ENCODE results near the gene TSR3. TPM values are rescaled to one million over a fixed set of nuclear protein-coding genes. Genes with fewer than 3 reads are reported as not detected.

The TSR3 gene
- total RNA-seq, 1 donor from 2014 or later: 143 TPM

- no peaks in the 10 kb centered on the region for H3K27me3 ChIP-seq
- TF ChIP-seq CTCF (IDR thresholded peaks at IDR 0.05): no peak
- peaks cover 40 to 45% of the 10 kb centered on the region in 2 donors for H3K36me3 ChIP-seq
- no peak for DNase-seq (ENCODE audit: low spot score in 2 of 2)
- intact Hi-C loops (cut with DNase I): loop anchor here (5.0 kb wide), 2 partner anchors 95 to 1220 kb away; partner anchors contain the start of gene CEMP1
- H3K9me3 ChIP-seq: no peaks in the 10 kb centered on the region
- H3K4me3 ChIP-seq: peak overlapping the region; percentile 83 to 91
- H3K4me1 ChIP-seq: peaks cover 21 to 25% of the 10 kb centered on the region in 2 donors
- no peak overlapping the region for H3K27ac ChIP-seq
Observed at GRCh38 chr16:1312467-1312816, 39.2 kb downstream of the TSR3 start.

- H3K36me3 ChIP-seq: peaks cover 35 to 40% of the 10 kb centered on the region in 2 donors
- DNase-seq (ENCODE audit: low spot score in 2 of 2): no peak
- no peaks in the 10 kb centered on the region for H3K27me3 ChIP-seq
- peaks cover 21 to 25% of the 10 kb centered on the region in 2 donors for H3K4me1 ChIP-seq
- peak overlapping the region; percentile 83 to 91 for H3K4me3 ChIP-seq
- no peak overlapping the region for H3K27ac ChIP-seq
- no peak for TF ChIP-seq CTCF (IDR thresholded peaks at IDR 0.05)
- intact Hi-C loops (cut with DNase I): loop anchor here (2.0 to 5.0 kb wide), 3 partner anchors 39 to 1220 kb away; partner anchors contain the start of genes CEMP1, GNPTG and TSR3
- H3K9me3 ChIP-seq: no peaks in the 10 kb centered on the region
Observed at GRCh38 chr16:1311738-1312466, 39.8 kb downstream of the TSR3 start.

- Histone ChIP-seq H3K4me1 (peaks cover 21 to 25% of the 10 kb centered on the region in 2 donors), H3K9me3 (no peaks in the 10 kb centered on the region), H3K27ac (no peak overlapping the region), H3K36me3 (peaks cover 29 to 34% of the 10 kb centered on the region in 2 donors), H3K27me3 (no peaks in the 10 kb centered on the region), H3K4me3 (peak overlapping the region; percentile 83 to 91)
- intact Hi-C loops (cut with DNase I): loop anchor here (2.0 to 5.0 kb wide), 3 partner anchors 40 to 1221 kb away; partner anchors contain the start of genes CEMP1, GNPTG and TSR3
- TF ChIP-seq CTCF (IDR thresholded peaks at IDR 0.05): no peak
- no peak for DNase-seq (ENCODE audit: low spot score in 2 of 2)
Observed at GRCh38 chr16:1311212-1311737, 40.4 kb downstream of the TSR3 start.

GRCh38 chr16:1310832-1311200 lies 40.9 kb downstream of the TSR3 start:
- H3K9me3 ChIP-seq: no peaks in the 10 kb centered on the region
- H3K27me3 ChIP-seq: no peaks in the 10 kb centered on the region
- H3K4me3 ChIP-seq: peak overlapping the region; percentile 83 to 91
- intact Hi-C loops (cut with DNase I): loop anchor here (2.0 to 5.0 kb wide), 3 partner anchors 40 to 1221 kb away; partner anchors contain the start of genes CEMP1, GNPTG and TSR3
- no peak for TF ChIP-seq CTCF (IDR thresholded peaks at IDR 0.05)
- H3K4me1 ChIP-seq: peaks cover 21 to 25% of the 10 kb centered on the region in 2 donors
- DNase-seq (ENCODE audit: low spot score in 2 of 2): no peak
- H3K36me3 ChIP-seq: peaks cover 24 to 29% of the 10 kb centered on the region in 2 donors
- H3K27ac ChIP-seq: no peak overlapping the region

- TF ChIP-seq CTCF (IDR thresholded peaks at IDR 0.05): no peak
- intact Hi-C loops (cut with DNase I): loop anchor here (1.0 to 5.0 kb wide), 5 partner anchors 41 to 1222 kb away; partner anchors contain the start of genes CEMP1, CRAMP1, GNPTG and IFT140
- Histone ChIP-seq H3K27ac (no peak overlapping the region), H3K4me3 (peak overlapping the region; percentile 83 to 91), H3K4me1 (peaks cover 21 to 25% of the 10 kb centered on the region in 2 donors), H3K27me3 (no peaks in the 10 kb centered on the region), H3K9me3 (no peaks in the 10 kb centered on the region), H3K36me3 (peaks cover 17 to 23% of the 10 kb centered on the region in 2 donors)
- DNase-seq (ENCODE audit: low spot score in 2 of 2): peak in 1 of 2 donors; percentile 74
Observed at GRCh38 chr16:1309888-1310831, 41.5 kb downstream of the TSR3 start.

Measured in ascending aorta (tissue), 2 donors.